Right lobe of liver (tissue), 6 donors: ENCODE results near the gene FTL. TPM values are rescaled to one million over a fixed set of nuclear protein-coding genes. Genes with fewer than 3 reads are reported as not detected.
A peak's percentile ranks its signal among the peaks of the same experiment; 100 is the strongest.

Source experiments
- ATAC-seq, 4 donors: fragments of 200-7000 bp; cut with Tn5 transposase; one replicate each; pipeline ENCODE4 v1.9.1; 2020; ENCODE audit warnings: mild to moderate bottlenecking in 4 of 4, moderate library complexity in 4 of 4
- DNase-seq, 3 donors: peaks; one replicate each; pipeline ENCODE4 v3.0.0-alpha.2; 2020
- H3K27ac ChIP-seq, 3 donors: fragments of 200-600 bp; one replicate each; pipeline ENCODE4 v1.8.0; 2022
- H3K27me3 ChIP-seq, 2 donors: fragments of 200-600 bp; one replicate each; pipeline ENCODE4 v1.8.0; 2022
- H3K36me3 ChIP-seq, 4 donors: fragments of 200-600 bp; sonication (generic) in 1 of 4; one replicate each; pipeline versions ENCODE4 v1.5.1 to v1.8.0; 2017 to 2022; ENCODE audit warnings: control low read depth in 1 of 4
- H3K4me1 ChIP-seq, 4 donors: fragments of 200-600 bp; sonication (generic) in 1 of 4; one replicate each; pipeline versions ENCODE4 v1.5.1 to v1.8.0; 2017 to 2022; ENCODE audit warnings: control low read depth in 1 of 4
- H3K4me3 ChIP-seq, 3 donors: fragments of 200-600 bp; one replicate each; pipeline ENCODE4 v1.8.0; 2022
- H3K9me3 ChIP-seq, 4 donors: fragments of 200-600 bp; sonication (generic) in 1 of 4; one replicate each; pipeline versions ENCODE4 v1.5.1 to v1.8.0; 2017 to 2022; ENCODE audit warnings: control low read depth in 1 of 4
- CTCF ChIP-seq, 4 donors: fragments of 200-600 bp in 3 of 4; fragments of 450-650 bp in 1 of 4; IDR thresholded peaks; one replicate each; pipeline versions ENCODE4 v1.5.1 to v1.8.0; 2016 to 2022; ENCODE audit warnings: antibody characterized with exemption in 4 of 4, mild to moderate bottlenecking in 2 of 4
- POLR2A ChIP-seq: fragments of 450-650 bp; IDR thresholded peaks from one replicate; pipeline ENCODE4 v1.6.1; 2017; ENCODE audit warnings: antibody characterized with exemption, mild to moderate bottlenecking
- WGBS: methylation state at CpG from one replicate; pipeline ENCODE4 v1.1.6; 2018; ENCODE audit warnings: low coverage, low lambda C conversion rate; ENCODE audit not compliant: insufficient coverage; ENCODE audit errors: missing lambda C conversion rate; 5-methylcytosine and 5-hydroxymethylcytosine counted together
- intact Hi-C, 2 donors: fragments of 100-400 bp; cut with DNase I; formaldehyde crosslinking; loops; one replicate each; pipeline versions ENCODE4 v1.11.2 to v1.14.1; 2022
- total RNA-seq, 6 experiments: library from RNA; depleted of rRNA in 2 of 6; stranded (reverse); fragments of >200 nt in 2 of 6; fragmentation: NEBNext Ultra II Directional in 3 of 6; extraction: Animal tissue kit (Norgen Biotek cat#: 25700) in 3 of 6; gene quantifications; one replicate each; pipeline versions ENCODE4 v1.1.0 to v1.2.4, GENCODE V29; 2016 to 2023
- donor health status: DM: no; HTN: yes; CAD: no.
- donor health status: DM: no; HTN: no; CAD: no.
- donor health status: DM: no; HTN: no; CAD: no.
- donor health status: DM: no; HTN: yes; CAD: no.
- donor health status: DM: no; HTN: yes; CAD: no.

Gene FTL
- total RNA-seq, 6 experiments from 2014 or later, result 5,005 to 19,229 (median 10,447) TPM

- DNase-seq, result no peak
- H3K36me3 ChIP-seq, result no peaks in the 10 kb centered on the region
- no peaks in the 10 kb centered on the region for H3K9me3 ChIP-seq
- H3K4me3 ChIP-seq, result no peak overlapping the region
- peak overlapping the region in 2 of 3 donors; percentile 10 to 34 for H3K27ac ChIP-seq
- H3K27me3 ChIP-seq, result no peaks in the 10 kb centered on the region
- peaks cover 0 to 6% (median 0%) of the 10 kb centered on the region in 4 donors for H3K4me1 ChIP-seq
- intact Hi-C loops, result no loop called here
- 53% methylated on average over 9 of the region's 9 CpGs for WGBS
- peak in 2 of 4 donors; percentile 16 to 19 for ATAC-seq
- TF ChIP-seq POLR2A (no peak), CTCF (IDR thresholded peaks at IDR 0.05) (no peak)
These were observed 14.1 kb upstream of the FTL start for GRCh38 chr19:48950830-48951519.

- no peak for ATAC-seq
- Histone ChIP-seq H3K4me1 (peaks cover 0 to 6% (median 0%) of the 10 kb centered on the region in 4 donors), H3K36me3 (no peaks in the 10 kb centered on the region), H3K27ac (no peak overlapping the region), H3K27me3 (no peaks in the 10 kb centered on the region), H3K9me3 (no peaks in the 10 kb centered on the region), H3K4me3 (no peak overlapping the region)
- TF ChIP-seq POLR2A, result no peak
- no peak for TF ChIP-seq CTCF (IDR thresholded peaks at IDR 0.05)
- DNase-seq, result no peak
- intact Hi-C loops, result no loop called here
- 69% methylated on average over 4 of the region's 4 CpGs for WGBS
These were observed 12.0 kb upstream of the FTL start for GRCh38 chr19:48953141-48953540.

DNA sequence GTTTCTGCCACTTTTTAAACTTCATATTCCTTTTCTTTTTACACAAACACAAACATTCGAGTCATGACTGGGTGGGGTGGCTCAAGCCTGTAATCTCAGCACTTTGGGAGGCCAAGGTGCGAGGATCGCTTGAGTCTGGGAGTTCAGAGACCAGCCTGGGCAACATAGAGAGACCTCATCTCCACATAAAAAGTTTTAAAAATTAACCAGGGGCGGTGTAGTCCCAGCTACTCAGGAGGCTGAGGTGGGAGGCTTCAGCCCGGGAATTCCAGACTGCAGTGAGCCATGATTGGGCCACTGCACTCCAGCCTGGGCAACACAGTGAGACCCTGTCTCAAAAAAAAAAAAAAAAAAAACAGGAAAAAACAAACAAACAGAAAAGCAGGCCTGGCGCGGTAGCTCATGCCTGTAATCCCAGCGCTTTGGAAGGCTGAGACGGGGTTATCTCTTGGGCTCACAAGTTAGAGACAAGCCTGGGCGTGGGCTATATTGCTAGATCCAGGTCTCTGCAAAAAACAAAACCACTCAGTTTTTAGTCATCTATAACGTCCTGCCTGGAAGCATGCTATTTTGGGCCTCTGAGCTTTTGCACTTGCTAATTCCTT lies 11.0 kb upstream of the FTL start:
- WGBS, result 39% methylated on average over 9 of the region's 11 CpGs
- ATAC-seq, result peak in 1 of 4 donors; percentile 3
- Histone ChIP-seq H3K27me3 (no peaks in the 10 kb centered on the region), H3K4me1 (peaks cover 0 to 6% (median 0%) of the 10 kb centered on the region in 4 donors), H3K27ac (peak overlapping the region; percentile 75 to 85 (median 83)), H3K9me3 (no peaks in the 10 kb centered on the region), H3K4me3 (peak overlapping the region; percentile 83 to 86 (median 83)), H3K36me3 (no peaks in the 10 kb centered on the region)
- no peak for TF ChIP-seq POLR2A
- TF ChIP-seq CTCF (IDR thresholded peaks at IDR 0.05), result no peak
- intact Hi-C loops, result no loop called here
- DNase-seq, result no peak

GRCh38 chr19:48954595-48955307 lies 10.4 kb upstream of the FTL start, which contains the start of gene BAX:
Gene BAX (plus strand): TSS chr19:48954875. CDS start chr19:48954929, 54 bp downstream.
- Histone ChIP-seq H3K27me3 (no peaks in the 10 kb centered on the region), H3K27ac (peak within 1 kb of the TSS; percentile 75 to 85 (median 83)), H3K9me3 (no peaks in the 10 kb centered on the region), H3K4me3 (peak within 1 kb of the TSS; percentile 83 to 86 (median 83)), H3K4me1 (peaks cover 0 to 6% (median 0%) of the 10 kb centered on the region in 4 donors), H3K36me3 (no peaks in the 10 kb centered on the region)
- DNase-seq, result peak; percentile 98 to 99 (median 98)
- under 1% methylated on average over 25 of the region's 71 CpGs for WGBS
- peak; percentile 79 to 93 (median 88) for ATAC-seq
- TF ChIP-seq POLR2A (peak; percentile 74), CTCF (IDR thresholded peaks at IDR 0.05) (peak in 1 of 4 donors; percentile 11)
- intact Hi-C loops, result no loop called here
